IPS-NIHi11 (cell line): Measurements from ENCODE around the gene HERC4.

Source experiments
- DNase-seq: peaks from one replicate; pipeline ENCODE4 v3.0.0; 2012; ENCODE audit warnings: mixed read lengths, low spot score

HERC4 gene

GRCh38 chr10:67959839-67960476 is 115.1 kb downstream of the HERC4 start:
- DNase-seq, result no peak

GRCh38 chr10:67955614-67956013 is 119.5 kb downstream of the HERC4 start:
- no peak for DNase-seq

GRCh38 chr10:67943917-67944316 is 131.2 kb downstream of the HERC4 start:
- no peak for DNase-seq

DNA sequence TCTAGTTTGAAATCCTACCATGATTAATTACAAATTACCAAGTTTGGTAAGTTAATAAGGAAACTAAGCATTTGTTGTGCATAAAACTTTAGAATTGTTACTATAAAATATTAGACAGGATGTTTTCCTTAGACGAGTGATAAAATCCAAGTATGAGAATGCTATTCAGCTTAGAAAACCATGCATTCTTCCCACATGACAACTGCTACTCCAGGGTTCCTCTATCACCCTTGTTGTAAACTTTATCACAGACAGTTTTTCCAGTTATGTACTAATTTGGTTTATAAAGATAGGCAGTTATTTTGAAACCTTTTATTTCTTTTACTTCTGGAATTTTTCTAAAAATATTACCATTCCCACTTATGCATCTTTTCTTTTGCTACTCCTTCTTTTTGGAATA is 138.7 kb downstream of the HERC4 start:
- DNase-seq, result no peak

GRCh38 chr10:67935223-67935622 is 139.9 kb downstream of the HERC4 start:
- no peak for DNase-seq

DNA sequence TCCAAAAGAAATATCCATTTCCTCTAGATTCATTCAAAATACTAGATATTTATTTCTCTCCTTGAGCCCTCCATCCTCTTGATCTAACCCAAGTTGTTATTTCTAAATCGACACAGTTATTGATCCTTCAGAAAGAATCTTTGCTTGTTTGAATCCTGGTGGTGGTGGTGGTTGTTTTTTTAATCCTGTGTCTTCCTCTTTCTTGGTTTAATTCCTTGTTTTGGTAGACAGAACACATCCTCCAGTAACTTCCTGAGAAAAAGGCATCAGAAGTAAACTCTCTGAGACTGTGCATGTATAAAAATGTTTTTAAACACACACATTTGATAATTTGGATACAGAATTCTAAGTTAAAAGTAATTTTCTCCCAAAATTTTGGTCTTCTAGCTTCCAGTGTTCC is 140.7 kb downstream of the HERC4 start:
- DNase-seq, result no peak

- no peak for DNase-seq
Observed at GRCh38 chr10:67933199-67933598, 141.9 kb downstream of the HERC4 start.

- no peak for DNase-seq
Observed at GRCh38 chr10:67926951-67927350, 148.1 kb downstream of the HERC4 start.

DNA sequence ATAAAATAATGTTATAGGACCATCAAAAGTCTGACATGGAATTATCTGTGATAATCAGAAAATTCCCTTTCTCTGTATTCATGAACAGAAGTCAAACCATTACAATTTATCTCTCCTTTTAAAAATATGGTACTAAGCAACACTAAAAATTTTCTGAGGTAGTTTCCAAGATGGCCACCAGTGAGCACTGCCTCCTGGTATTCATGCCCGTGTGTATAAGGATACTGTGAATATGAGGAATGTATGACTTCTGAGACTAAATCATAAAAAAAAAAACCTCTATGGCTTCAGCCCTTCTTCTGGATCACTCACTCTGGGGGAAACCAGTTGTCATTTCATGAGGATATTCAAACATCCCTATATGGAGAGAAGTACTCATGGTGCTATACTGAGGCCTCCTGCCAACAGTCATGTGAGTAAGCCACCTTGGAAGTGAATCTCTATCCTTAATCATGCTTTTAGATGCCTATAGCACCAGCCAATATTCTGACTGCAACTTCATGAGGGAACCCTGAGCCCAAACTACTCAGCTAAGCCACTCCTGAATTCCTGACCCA is 149.6 kb downstream of the HERC4 start:
- DNase-seq, result no peak

DNA sequence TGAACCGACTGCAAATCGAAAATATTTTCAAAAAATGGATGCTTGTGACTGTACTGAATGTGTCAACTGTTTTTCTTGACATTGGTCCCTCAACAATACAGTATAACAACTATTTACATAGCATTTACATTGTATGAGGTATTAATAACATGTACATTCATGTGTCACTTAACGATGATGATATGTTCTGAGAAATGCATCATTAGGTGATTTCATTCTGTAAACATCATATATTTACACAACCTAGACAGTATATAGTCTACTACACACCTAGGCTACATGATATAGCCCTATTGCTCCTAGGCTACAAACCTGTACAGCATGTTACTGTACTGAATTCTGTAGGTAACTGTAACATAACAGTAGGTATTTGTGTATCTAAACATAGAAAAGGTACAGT is 150.9 kb downstream of the HERC4 start:
- no peak for DNase-seq

GRCh38 chr10:67923551-67923950 is 151.5 kb downstream of the HERC4 start:
- no peak for DNase-seq

GRCh38 chr10:67921065-67921464 is 154.0 kb downstream of the HERC4 start:
- no peak for DNase-seq

- DNase-seq, result no peak
Observed at GRCh38 chr10:67917679-67918078, 157.4 kb downstream of the HERC4 start.

- DNase-seq, result no peak
Observed at GRCh38 chr10:67917169-67917568, 157.9 kb downstream of the HERC4 start.

DNA sequence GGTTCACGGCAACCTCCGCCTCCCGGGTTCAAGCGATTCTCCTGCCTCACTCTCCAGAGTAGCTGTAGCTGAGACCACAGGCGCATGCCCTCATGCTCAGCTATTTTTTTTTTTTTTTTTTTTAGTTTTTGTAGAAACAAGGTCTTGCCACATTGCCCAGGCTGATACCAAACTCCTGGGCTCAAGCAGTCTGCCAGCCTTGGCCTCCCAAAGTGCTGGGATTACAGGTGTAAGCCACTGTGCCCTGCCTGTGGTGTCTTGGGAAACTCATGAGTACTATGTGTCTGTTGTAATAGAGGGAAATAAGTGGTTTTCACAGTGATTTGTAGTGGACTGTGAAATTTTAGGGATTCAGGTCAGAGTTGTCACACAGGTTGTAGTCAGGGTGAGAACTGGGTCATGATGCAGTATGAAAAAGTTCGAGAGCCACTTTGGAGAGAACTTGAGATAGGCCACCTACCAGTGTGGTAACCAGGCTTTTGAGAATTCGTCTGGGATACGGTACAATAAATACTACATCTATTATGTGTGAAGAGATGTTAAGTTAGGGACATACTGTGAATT is 160.2 kb downstream of the HERC4 start:
- no peak for DNase-seq

GRCh38 chr10:67912331-67912946 is 162.6 kb downstream of the HERC4 start:
- no peak for DNase-seq

DNA sequence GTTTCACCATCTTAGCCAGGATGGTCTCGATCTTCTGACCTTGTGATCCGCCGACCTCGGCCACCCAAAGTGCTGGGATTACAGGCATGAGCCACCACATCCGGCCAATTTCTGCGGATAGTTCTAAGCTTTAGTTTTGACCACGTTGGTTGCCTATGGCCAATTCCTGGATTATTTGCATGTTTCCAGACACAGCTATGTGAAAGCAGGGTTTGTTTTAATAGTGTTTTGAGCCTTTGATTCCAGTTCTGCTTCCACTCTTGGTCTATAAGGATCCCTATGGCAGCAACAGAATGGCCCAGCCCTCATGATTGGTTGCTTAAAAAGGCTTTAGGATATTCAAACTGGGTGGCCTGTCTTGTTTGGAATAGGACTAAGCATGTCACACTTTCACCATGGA is 171.5 kb downstream of the HERC4 start:
- no peak for DNase-seq

DNA sequence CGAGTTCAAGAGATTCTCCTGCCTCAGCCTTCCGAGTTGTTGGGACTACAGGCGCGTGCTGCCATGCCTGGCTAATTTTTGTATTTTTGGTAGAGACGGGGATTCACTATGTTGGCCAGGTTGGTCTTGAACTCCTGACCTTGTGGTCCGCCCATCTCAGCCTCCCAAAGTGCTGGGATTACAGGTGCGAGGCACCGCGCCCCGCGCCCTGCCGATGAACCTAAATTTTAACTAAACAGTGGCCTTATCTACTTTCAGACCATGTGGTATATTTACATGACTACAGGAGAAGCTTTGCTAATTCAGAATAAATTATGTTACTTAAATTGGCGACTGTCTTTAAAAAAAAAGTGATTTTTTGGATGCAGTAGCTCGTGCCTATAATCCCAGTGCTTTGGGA is 181.4 kb downstream of the HERC4 start:
- DNase-seq, result no peak

GRCh38 chr10:67884842-67885670 is 190.0 kb downstream of the HERC4 start:
- DNase-seq, result peak; percentile 80

DNA sequence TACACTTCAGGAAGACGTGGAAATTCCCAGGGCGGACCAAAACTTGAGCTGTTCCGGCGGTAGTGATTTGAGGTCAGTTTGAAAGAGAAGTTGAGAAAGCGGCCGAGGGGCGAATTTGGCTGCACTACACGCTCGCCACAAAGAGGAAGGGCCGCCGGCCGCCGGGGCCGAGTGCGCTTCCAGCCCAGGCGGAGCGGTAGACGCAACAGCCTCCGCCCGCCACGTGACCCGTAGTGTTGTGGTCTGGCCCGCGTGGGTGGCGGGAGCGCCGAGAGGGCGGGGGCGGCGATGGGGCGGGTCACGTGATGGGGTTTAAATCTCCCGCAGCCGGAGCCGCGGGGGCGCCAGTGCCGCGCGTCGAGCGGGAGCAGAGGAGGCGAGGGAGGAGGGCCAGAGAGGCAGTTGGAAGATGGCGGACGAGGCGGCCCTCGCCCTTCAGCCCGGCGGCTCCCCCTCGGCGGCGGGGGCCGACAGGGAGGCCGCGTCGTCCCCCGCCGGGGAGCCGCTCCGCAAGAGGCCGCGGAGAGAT is 190.7 kb downstream of the HERC4 start, which contains the start of gene SIRT1:
TSS of gene SIRT1 (plus strand) at position 344 of the 529 bp plus-strand sequence. CDS start at position 410, 66 bp downstream.
- peak; percentile 97 for DNase-seq

DNA sequence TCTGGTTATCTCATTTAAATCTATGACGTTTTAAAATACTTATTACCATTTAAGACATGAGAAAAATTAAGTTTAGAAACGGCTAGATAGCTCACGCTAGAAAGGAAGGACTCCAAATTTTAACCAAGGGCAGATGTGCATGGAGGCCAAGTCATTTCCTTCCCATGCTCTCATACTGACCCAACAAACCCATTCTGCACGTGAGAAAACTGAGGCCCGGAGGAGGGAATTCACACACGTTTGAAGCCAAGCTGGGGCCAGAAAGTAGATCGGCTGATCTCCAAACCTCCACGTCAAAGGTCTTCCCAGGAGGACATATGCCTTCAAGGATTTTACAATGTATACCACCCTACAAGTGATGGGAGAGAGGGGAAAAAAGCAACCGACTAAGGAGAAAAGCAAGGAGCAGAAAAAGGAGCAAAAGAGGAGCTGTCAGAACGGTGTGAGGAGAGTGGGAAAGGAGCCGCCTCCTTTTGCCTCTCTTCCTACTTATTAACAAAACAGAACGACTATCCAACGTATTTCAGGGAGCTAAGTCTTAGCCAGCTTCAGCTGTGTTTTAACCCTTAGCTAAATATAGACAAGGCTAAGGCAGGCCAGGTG is 191.3 kb downstream of the HERC4 start:
- DNase-seq, result no peak

- no peak for DNase-seq
Observed at GRCh38 chr10:67878133-67878532, 196.9 kb downstream of the HERC4 start.
